Measurements from ENCODE around the gene TM9SF4.

The TM9SF4 gene

GRCh38 chr20:32189691-32190615, 80.4 kb downstream of the TM9SF4 start:
- Histone ChIP-seq H3K36me3 (ENCODE audit: control insufficient read depth in 2 of 2, insufficient read depth in 1 of 2, low read length in 2 of 2) (peaks cover 0 to 43% of the 10 kb centered on the region in 2 experiments; a peak in 1 of 3 replicates), H3K4me1 (ENCODE audit: control insufficient read depth, insufficient read depth, low read length) (no peaks in the 10 kb centered on the region), H3K4me3 (ENCODE audit: low read depth, low read length) (no peak overlapping the region), H3K9me3 (ENCODE audit: control insufficient read depth, insufficient read depth, low read depth, low read length) (no peaks in the 10 kb centered on the region), H3K27ac (ENCODE audit: extremely low read depth, low read depth, low read length) (peak overlapping the region; percentile 59; the same call in 1 of the 2 replicates)
- TF ChIP-seq EGR2 (tag by site-specific recombination; IDR thresholded peaks at IDR 0.05; ENCODE audit: low read depth) (peak; percentile 23; the same call in 1 of the 2 replicates), ZBTB10 (tag by site-specific recombination; IDR thresholded peaks at IDR 0.05) (0 out of 2 replicates have a peak, but pooled peaks have one; percentile 31), HOXD13 (CRISPR knock-in tag; IDR thresholded peaks at IDR 0.05; ENCODE audit: borderline replicate concordance) (no peak), SCRT1 (tag by site-specific recombination; IDR thresholded peaks at IDR 0.05; ENCODE audit: borderline replicate concordance) (no peak), ZNF335 (tag by site-specific recombination; conservative IDR thresholded peaks at IDR 0.05) (peak; percentile 95), ZBTB8A (tag by site-specific recombination; IDR thresholded peaks at IDR 0.05) (peak; percentile 12; the same call in 1 of the 2 replicates), ZBTB20 (tag by site-specific recombination; IDR thresholded peaks at IDR 0.05) (peak; percentile 24; the same call in 1 of the 2 replicates), ZBTB26 (tag by site-specific recombination; optimal IDR thresholded peaks at IDR 0.05) (peak; percentile 52), ZFP69B (tag by site-specific recombination; IDR thresholded peaks at IDR 0.05) (no peak), ZNF692 (tag by site-specific recombination; IDR thresholded peaks at IDR 0.05) (peak; percentile 23; the same call in 1 of the 2 replicates), ZNF398 (tag by site-specific recombination; IDR thresholded peaks at IDR 0.05) (peak; percentile 70), ZXDB (tag by site-specific recombination; IDR thresholded peaks at IDR 0.05) (0 out of 2 replicates have a peak, but pooled peaks have one; percentile 16), ZNF341 (tag by site-specific recombination; IDR thresholded peaks at IDR 0.05; ENCODE audit: low read depth) (0 out of 2 replicates have a peak, but pooled peaks have one; percentile 27), ZNF394 (tag by site-specific recombination; IDR thresholded peaks at IDR 0.05; ENCODE audit: borderline replicate concordance) (peak; percentile 95), ZNF23 (tag by site-specific recombination; IDR thresholded peaks at IDR 0.05; ENCODE audit: borderline replicate concordance) (no peak)
- TF ChIP-seq, protein P1, sequence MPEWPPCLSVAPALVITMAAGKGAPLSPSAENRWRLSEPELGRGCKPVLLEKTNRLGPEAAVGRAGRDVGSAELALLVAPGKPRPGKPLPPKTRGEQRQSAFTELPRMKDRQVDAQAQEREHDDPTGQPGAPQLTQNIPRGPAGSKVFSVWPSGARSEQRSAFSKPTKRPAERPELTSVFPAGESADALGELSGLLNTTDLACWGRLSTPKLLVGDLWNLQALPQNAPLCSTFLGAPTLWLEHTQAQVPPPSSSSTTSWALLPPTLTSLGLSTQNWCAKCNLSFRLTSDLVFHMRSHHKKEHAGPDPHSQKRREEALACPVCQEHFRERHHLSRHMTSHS (tag by site-specific recombination; IDR thresholded peaks at IDR 0.05) = no peak
- TF ChIP-seq, protein P2, sequence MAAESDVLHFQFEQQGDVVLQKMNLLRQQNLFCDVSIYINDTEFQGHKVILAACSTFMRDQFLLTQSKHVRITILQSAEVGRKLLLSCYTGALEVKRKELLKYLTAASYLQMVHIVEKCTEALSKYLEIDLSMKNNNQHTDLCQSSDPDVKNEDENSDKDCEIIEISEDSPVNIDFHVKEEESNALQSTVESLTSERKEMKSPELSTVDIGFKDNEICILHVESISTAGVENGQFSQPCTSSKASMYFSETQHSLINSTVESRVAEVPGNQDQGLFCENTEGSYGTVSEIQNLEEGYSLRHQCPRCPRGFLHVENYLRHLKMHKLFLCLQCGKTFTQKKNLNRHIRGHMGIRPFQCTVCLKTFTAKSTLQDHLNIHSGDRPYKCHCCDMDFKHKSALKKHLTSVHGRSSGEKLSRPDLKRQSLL (tag by site-specific recombination; IDR thresholded peaks at IDR 0.05) = 0 out of 2 replicates have a peak, but pooled peaks have one; percentile 16
- TF ChIP-seq, protein P3, sequence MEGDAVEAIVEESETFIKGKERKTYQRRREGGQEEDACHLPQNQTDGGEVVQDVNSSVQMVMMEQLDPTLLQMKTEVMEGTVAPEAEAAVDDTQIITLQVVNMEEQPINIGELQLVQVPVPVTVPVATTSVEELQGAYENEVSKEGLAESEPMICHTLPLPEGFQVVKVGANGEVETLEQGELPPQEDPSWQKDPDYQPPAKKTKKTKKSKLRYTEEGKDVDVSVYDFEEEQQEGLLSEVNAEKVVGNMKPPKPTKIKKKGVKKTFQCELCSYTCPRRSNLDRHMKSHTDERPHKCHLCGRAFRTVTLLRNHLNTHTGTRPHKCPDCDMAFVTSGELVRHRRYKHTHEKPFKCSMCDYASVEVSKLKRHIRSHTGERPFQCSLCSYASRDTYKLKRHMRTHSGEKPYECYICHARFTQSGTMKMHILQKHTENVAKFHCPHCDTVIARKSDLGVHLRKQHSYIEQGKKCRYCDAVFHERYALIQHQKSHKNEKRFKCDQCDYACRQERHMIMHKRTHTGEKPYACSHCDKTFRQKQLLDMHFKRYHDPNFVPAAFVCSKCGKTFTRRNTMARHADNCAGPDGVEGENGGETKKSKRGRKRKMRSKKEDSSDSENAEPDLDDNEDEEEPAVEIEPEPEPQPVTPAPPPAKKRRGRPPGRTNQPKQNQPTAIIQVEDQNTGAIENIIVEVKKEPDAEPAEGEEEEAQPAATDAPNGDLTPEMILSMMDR (tag by site-specific recombination; IDR thresholded peaks at IDR 0.05) = 0 out of 2 replicates have a peak, but pooled peaks have one; percentile 7
- ChIA-PET POLR2A (no interaction called here), CTCF (no interaction called here)
